ENCODE data around the gene TXNRD2. TPM values are rescaled to one million over a fixed set of nuclear protein-coding genes. Genes with fewer than 3 reads are reported as not detected.

TXNRD2 gene
- total RNA-seq, 1 donor from 2014 or later: 23.0 TPM

DNA sequence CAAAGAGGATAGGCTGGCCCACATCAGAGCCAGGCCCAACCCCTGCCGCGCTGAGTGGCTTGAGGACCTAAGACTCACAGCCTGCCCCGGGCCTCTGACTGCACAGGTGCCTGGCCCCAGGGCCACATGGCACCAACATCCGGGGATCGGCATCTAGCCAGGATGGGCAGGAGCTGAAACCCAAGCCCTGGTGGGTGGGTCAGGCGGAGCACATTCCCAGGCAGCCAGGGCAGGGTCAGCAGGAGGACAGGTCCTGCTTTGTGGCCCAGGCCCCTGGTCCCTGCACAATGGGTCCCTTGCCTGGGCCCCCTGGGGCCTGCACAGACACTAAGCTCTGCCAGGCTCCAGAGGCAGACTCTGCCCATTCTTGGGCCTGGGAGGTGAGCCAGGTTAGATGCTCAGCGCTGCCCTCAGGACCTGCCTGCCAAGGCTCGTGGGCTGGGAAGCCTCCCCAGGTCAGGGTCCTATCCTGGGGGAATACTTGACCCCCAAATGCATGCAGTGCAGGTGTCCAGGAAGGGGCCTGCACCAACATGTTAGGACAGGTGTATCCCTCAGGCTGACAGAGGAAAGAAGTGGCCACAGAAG lies 41.5 kb upstream of the TXNRD2 start:
- TF ChIP-seq, protein P1, sequence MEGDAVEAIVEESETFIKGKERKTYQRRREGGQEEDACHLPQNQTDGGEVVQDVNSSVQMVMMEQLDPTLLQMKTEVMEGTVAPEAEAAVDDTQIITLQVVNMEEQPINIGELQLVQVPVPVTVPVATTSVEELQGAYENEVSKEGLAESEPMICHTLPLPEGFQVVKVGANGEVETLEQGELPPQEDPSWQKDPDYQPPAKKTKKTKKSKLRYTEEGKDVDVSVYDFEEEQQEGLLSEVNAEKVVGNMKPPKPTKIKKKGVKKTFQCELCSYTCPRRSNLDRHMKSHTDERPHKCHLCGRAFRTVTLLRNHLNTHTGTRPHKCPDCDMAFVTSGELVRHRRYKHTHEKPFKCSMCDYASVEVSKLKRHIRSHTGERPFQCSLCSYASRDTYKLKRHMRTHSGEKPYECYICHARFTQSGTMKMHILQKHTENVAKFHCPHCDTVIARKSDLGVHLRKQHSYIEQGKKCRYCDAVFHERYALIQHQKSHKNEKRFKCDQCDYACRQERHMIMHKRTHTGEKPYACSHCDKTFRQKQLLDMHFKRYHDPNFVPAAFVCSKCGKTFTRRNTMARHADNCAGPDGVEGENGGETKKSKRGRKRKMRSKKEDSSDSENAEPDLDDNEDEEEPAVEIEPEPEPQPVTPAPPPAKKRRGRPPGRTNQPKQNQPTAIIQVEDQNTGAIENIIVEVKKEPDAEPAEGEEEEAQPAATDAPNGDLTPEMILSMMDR (IDR thresholded peaks at IDR 0.05; ENCODE audit: unreplicated experiment): no peak
- Mint-ChIP-seq H3K27ac (ENCODE audit: unreplicated experiment) (no peak overlapping the region), H3K4me3 (ENCODE audit: unreplicated experiment) (no peak overlapping the region), H3K9me3 (ENCODE audit: unreplicated experiment) (no peaks in the 10 kb centered on the region), H3K4me1 (ENCODE audit: unreplicated experiment) (no peaks in the 10 kb centered on the region), H3K27me3 (ENCODE audit: unreplicated experiment) (peaks cover 12% of the 10 kb centered on the region), H3K36me3 (ENCODE audit: low read depth, unreplicated experiment) (peaks cover 4% of the 10 kb centered on the region)
- no peak for DNase-seq (ENCODE audit: low spot score)

DNA sequence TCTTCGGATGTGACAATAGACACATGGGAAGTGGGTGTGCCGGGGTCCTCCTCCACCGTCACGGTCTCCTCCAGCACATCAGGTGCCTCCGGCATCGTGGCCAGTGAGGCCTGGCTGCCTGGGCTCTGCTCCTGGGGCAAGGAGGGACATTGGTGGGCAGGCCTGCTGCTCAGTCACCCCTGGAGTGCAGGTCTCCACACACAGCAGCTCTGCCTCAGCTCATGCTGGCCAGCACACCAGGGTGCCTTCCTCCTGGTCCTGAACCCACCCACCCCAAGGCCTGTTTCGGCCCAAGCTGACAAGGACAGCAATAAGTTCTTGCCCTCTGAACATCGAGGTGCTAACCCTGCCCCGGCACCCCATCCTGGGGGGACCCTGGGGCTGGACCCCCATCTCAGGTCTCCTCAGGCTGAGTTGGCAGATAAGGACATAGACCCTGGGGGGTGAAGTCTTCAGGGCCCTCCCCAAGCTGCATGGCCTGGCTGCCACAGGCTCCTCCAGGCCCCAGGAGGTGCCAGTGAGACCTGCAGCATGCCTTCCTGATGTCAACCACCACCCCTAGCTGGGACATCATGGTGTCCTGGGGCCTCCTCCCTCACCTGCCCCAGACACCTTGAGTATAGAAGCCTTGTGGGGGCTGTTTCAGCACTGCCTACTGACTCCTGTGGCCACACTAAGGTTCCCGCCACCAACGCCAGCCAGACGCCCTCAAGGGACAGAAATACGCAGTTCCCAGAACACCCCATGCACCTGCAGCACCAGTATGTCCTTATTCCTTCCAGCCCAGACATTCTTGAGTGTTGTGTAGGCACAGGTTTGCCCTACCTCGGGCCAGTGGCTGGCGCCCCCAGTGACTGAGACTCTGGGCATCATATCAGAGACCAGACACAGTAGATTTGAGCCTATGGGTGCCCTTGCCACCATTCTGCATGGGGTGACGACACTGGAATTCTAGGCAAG lies 40.6 kb upstream of the TXNRD2 start:
- no peaks in the 10 kb centered on the region for H3K9me3 Mint-ChIP-seq (ENCODE audit: unreplicated experiment)
- H3K27me3 Mint-ChIP-seq (ENCODE audit: unreplicated experiment): peaks cover 12% of the 10 kb centered on the region
- H3K27ac Mint-ChIP-seq (ENCODE audit: unreplicated experiment): no peak overlapping the region
- no peaks in the 10 kb centered on the region for H3K4me1 Mint-ChIP-seq (ENCODE audit: unreplicated experiment)
- DNase-seq (ENCODE audit: low spot score): no peak
- TF ChIP-seq, protein P1 (IDR thresholded peaks at IDR 0.05; ENCODE audit: unreplicated experiment): no peak
- H3K4me3 Mint-ChIP-seq (ENCODE audit: unreplicated experiment): no peak overlapping the region
- H3K36me3 Mint-ChIP-seq (ENCODE audit: low read depth, unreplicated experiment): peaks cover 4% of the 10 kb centered on the region

DNA sequence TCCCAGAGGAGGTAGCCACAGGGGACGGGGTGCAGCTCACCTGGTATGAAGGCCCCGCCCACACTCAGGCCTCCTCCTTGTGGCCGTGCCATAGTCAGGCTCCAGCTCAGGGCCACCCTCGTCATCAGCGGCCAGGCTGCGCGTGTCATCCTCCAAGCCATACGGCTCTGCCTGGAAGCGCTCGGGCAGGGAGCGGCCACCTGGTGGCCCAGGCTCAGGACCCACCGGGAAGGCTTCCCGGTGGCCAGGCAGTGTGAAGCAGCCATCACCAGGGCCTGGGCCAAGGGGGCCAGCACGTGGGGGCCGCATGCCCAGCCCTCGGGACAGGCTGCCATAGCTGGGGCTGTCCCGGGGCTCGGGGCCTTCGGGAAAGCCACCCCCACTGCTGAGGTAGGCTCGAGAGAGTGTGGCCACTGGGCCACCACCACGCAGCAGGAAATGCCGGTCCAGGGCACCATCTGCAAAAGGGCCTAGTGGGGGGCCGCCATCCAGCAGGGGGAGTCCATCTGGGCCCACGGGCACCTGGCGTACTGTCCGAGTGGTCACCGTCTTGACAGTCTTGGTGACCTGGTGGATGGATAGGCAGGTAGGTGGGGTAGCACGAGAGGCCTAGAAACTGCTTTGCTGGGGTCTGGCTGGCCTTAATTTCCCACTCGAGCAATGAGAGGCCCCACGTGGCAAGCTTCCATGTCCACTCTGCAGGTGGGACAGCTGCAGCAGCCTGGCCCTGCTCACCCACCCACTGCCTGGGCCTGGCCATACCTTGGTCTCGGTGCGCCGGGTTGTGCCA lies 39.7 kb upstream of the TXNRD2 start:
- DNase-seq (ENCODE audit: low spot score): no peak
- Mint-ChIP-seq H3K36me3 (ENCODE audit: low read depth, unreplicated experiment) (peaks cover 4% of the 10 kb centered on the region), H3K4me1 (ENCODE audit: unreplicated experiment) (no peaks in the 10 kb centered on the region), H3K9me3 (ENCODE audit: unreplicated experiment) (no peaks in the 10 kb centered on the region), H3K27ac (ENCODE audit: unreplicated experiment) (no peak overlapping the region), H3K27me3 (ENCODE audit: unreplicated experiment) (peaks cover 12% of the 10 kb centered on the region), H3K4me3 (ENCODE audit: unreplicated experiment) (no peak overlapping the region)
- TF ChIP-seq, protein P1 (IDR thresholded peaks at IDR 0.05; ENCODE audit: unreplicated experiment): no peak

DNA sequence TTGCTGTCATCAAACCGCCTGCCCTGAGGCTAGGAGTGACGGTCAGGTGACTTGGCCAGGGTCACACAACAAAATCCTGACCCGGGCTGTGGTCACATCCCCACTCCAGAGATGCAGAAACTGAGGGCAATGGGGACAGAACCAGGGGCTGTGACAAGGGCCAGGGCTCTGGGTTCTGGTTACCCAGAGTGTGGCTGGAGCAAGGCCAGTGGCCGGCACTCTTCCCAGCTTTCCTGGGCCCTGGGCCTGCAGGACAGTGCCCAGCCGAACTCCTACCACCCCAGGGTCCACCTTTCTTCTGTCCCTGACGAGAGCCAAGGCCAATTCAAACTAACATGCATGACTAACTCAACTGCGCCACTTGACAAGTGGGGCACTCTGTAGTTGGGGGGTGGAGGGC lies 39.1 kb upstream of the TXNRD2 start:
- H3K4me1 Mint-ChIP-seq (ENCODE audit: unreplicated experiment): peaks cover 4% of the 10 kb centered on the region
- H3K9me3 Mint-ChIP-seq (ENCODE audit: unreplicated experiment): no peaks in the 10 kb centered on the region
- TF ChIP-seq, protein P1 (IDR thresholded peaks at IDR 0.05; ENCODE audit: unreplicated experiment): no peak
- peaks cover 11% of the 10 kb centered on the region for H3K27me3 Mint-ChIP-seq (ENCODE audit: unreplicated experiment)
- H3K36me3 Mint-ChIP-seq (ENCODE audit: low read depth, unreplicated experiment): peaks cover 4% of the 10 kb centered on the region
- no peak overlapping the region for H3K27ac Mint-ChIP-seq (ENCODE audit: unreplicated experiment)
- no peak for DNase-seq (ENCODE audit: low spot score)
- H3K4me3 Mint-ChIP-seq (ENCODE audit: unreplicated experiment): no peak overlapping the region

All from endothelial cell (in vitro differentiated cells).